Stimulated activated CD4-positive, alpha-beta T cell treated with anti-CD3 and anti-CD28 coated beads, Interleukin-12 subunit alpha, Interleukin-12 subunit beta, amount 100 ng/mL, for 48 hours (primary cell): Measurements from ENCODE around the gene KBTBD4.
A peak's percentile ranks its signal among the peaks of the same experiment; 100 is the strongest.
"Not testable (repeated sequence)": the region's sequence is repeated elsewhere in the genome, so short reads cannot be mapped to it uniquely, and the experiment has no call there.

Experiments used
- DNase-seq, 3 donors: peaks; one replicate each; pipeline ENCODE4 v3.0.0-alpha.2; 2020; ENCODE audit warnings: low read depth in 2 of 3, low spot score in 1 of 3

KBTBD4 gene

DNA sequence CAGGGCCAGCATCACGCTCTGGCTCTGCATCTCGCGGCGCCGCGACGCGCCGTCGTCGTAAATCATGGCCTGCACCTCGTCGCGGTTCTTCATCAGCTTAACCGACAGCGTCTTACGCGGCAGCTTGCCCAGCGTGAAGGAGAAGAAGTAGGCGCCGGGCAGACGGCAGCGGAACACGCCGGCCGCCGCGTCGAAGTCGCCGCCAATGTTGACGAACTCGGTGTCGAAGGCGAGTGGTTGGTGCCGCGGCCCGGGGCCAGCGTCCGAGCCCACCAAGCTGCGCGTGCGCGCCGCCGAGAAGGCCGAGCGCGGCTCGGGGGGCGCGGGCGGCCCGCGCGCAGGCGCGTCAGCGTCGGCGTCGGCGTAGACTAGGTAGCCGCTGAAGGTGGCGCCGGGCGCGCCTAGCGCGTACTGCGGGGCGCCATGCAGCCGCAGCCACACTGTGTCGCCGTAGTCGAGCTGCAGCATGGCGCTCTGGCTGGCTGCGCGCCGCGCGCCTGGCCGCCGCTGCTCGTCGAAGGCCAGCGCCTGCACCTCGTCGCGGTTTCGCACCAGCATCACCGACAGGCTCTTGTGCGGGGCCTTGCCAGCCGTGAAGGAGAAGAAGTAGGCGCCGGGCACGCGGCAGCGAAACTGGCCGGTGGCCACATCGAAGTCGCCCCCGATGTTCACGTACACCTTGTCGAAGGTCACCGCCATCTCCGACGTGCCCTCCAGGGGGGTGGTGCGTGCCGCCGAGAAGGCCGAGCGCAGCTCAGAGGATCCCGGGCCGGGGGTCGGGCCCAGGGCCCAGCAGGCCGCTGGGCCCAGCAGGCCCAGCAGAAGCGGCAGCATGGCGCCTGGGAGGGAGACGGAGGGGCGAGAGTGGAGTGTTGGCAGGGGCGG is 11.4 kb upstream of the KBTBD4 start:
- no peak for DNase-seq

DNA sequence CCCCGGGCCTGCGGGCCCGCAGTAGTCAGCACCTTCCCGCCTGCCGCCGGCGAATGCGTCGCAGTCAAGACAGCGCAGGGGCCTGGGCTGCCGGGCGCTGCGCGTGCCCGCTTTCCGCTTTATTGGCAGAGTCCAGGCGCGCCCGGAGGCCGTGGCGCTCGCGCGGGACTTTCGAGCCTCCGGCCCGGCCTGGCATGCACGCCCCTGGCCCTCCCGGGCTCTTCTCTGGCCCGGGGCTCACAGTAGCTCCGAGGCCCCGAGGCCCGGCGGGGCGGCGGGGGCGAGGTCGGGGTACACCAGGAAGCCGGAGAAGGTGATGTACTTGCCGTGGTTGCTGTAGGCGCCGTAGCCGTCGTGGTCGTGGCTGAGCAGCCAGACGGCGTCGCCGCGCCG is 10.8 kb upstream of the KBTBD4 start:
- no peak for DNase-seq

DNA sequence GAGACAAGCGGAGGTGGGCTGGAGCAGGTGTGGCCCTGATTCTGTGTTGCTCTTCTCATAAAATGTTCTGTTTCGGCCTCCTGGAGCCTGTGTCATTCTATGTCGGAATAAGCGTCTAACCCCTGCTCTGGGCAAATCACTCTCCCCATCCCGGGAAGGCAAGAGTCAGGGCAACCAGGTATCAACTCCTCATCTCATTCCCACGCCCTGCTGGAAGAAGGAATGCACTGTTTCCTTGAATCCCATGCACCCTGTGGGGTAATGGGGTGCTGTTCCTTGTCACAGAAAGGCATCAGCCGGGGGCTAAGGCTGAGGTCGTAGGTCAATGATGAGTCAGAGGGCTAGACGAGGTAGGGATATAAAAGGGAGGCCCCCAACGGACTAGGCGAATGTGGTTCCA is 10.3 kb upstream of the KBTBD4 start:
- DNase-seq, result no peak

DNA sequence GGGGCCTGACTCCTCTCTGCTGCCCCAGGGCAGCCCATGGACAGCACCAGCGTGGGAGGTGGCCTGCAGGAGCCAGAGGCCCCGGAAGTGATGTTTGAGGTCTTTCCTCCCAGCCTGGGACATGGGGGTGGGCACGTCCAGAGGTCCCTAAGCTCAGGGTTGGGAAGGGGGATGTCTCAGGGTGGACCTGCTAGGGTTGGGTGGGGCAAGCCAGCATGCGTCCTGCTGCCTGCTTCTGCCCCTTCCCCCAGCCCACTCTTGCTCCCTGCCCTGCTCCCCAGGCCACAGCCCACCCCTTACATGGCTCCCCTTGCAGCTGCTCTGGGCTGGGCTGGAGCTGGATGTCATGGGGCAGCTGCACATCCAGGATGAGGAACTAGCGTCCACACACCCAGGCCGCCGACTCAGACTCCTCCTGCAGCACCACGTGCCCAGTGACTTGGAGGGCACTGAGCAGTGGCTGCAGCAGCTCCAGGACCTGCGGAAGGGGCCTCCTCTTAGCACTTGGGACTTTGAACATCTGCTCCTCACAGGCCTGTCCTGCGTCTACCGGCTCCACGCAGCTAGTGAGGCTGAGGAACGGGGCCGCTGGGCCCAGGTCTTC is 9.1 kb upstream of the KBTBD4 start:
- no peak for DNase-seq

- DNase-seq, result no peak
Observed at GRCh38 chr11:47587039-47587716, 8.4 kb upstream of the KBTBD4 start.

- DNase-seq, result no peak
Observed at GRCh38 chr11:47586098-47586855, 7.5 kb upstream of the KBTBD4 start, which contains the start of gene FAM180B. Gene FAM180B (plus strand): TSS chr11:47586678. CDS start chr11:47586769, 91 bp downstream.

DNA sequence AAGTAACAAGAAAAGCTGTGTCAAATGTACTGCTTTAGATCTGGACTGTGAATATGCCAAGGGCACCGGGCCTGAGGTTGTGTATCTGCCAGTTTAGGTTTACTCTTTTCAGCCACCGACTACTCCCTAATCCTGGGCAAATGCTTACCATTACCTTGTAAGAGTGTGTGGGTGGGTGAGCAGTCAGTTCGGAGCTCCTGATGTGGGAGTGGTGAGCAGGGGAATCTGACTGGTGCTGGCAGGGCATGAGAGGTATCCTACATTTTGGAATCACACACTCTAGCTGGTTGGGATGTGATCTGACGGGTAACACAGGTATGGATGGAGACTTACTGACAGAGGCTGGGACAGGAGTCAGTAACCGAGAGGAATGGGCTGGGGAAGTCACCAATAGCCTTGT is 5.1 kb upstream of the KBTBD4 start:
- no peak for DNase-seq

DNA sequence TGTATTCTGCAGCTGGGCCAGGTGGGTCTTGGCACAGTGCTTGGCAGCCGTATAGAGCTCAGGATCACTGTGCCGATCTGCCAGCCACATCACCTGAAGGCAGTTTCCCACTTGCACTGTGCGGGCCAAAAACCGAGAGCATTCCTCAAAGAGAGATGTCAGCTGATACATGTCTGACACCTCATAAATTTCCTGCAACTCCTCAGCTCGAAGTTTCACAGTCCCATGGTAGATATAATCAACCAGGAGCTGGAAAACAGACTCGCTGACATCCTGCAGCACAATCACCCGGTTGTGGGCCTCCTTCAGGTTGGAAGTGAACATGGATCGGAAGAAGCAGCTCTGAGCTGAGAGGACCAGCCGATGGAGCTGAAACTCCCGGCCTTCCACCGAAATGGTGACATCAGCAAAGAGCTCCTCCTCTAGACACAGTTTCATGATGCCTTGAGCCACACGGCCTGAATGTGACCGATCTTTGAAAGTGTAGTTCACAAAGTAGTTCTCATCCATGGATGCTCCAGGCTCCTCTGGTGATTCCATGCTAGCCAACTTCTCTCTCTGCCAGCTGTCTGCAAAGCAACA is 1.2 kb downstream of the KBTBD4 start:
- no peak for DNase-seq

DNA sequence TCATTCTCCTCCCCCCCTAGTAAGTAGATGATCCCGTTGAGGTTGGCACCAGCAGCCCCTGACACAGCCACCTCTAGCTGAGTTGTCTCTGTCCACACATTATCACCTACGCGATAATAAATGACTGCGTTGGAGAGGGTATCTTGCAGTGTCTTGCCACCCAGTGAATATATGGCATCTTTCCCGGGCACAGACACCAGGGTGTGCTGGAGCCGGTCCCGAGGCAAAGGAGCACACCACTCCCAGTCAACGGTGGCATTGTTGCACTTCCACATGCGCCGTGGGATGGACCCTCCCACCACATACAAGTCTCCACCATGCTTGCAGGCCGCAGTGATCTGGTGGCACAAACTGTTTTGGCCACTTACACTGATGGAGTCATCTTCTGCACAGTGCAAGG is 5.4 kb downstream of the KBTBD4 start:
- DNase-seq, result no peak

- no peak for DNase-seq
Observed at GRCh38 chr11:47572715-47573255, 6.0 kb downstream of the KBTBD4 start.

DNA sequence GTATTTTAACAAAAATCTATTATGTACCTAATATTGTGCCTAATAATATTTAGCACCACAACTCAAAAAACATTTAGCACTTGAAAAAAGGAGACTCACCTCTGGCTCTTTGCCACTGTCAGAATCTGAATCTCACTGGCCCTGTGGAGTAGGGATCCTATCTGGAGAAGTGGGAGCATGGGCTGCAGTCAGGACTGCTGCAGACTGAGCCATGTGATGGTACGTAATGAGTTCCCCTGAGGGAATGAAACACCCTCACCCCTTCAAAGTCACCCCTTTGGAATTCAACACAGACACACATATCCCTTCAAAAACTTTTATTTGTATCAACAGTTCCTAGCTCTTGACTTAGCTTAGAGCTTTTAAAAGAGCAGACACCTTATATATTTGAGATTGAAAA is 6.9 kb downstream of the KBTBD4 start:
- no peak for DNase-seq

GRCh38 chr11:47571357-47571729 is 7.4 kb downstream of the KBTBD4 start:
- DNase-seq, result no peak

DNA sequence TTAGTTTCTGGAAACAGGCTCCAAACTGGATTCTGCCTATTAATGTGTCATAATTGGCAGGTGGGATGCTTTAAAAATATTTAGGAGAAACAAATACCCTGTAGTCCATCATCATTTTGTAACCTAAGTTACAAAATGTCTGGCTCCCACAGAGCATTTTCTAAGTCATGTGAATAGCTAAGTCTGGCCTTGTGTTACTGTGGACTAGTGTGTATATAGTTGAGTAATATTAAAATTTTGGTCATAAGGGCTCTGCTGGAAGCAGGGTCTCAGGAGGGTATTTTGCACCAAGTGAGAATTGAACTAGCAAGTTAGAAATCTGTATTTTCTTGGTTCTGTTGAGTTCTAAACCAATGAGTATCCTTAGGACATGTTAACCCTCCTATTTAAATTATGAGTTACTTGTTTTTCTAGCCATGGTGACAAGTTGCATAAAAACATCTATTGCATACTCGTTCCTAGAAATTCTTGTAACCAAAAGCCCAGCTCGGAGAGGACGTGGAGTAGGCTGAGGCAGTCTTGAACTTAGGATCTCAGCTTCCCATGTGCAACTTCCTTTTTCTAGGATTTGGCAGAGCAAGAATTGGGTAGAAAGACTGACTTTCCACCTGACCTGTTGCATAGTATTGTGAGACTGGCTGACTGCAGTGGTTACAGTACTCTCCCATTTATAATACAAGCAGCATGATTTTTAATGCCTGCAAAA is 8.0 kb downstream of the KBTBD4 start:
- DNase-seq, result no peak

GRCh38 chr11:47569646-47570045 is 9.1 kb downstream of the KBTBD4 start:
- DNase-seq, result no peak

DNA sequence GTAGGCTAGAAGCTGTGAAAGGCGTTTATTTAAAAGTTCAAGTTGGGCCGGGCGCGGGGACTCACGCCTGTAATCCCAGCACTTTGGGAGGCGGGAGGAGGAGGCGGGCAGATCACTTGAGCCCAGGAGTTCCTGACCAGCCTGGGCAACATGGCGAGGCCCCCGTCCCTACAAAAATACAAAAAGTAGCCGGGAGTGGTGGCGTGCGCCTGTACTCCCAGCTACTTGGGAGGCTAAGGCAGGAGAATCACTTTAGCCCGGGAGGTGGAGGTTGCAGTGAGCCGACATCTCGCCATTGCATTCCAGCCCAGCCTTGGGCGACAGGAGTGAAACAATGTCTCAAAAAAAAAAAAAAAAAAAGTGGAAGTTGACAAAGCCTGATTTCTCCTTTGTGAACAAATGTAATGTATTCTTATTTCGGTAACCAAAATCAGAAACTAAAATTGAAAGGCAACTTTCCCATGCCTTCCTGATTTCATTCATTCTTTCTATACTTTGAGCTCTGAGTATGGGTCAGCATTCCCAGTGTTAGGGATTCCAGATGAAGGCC is 12.5 kb downstream of the KBTBD4 start:
- DNase-seq, result no peak

GRCh38 chr11:47565340-47566148 is 13.2 kb downstream of the KBTBD4 start, which contains the start of gene PTPMT1:
Gene PTPMT1 (plus strand): TSS chr11:47565599. CDS start chr11:47565623, 24 bp downstream.
- DNase-seq, result peak; percentile 37 to 67 (median 50)

DNA sequence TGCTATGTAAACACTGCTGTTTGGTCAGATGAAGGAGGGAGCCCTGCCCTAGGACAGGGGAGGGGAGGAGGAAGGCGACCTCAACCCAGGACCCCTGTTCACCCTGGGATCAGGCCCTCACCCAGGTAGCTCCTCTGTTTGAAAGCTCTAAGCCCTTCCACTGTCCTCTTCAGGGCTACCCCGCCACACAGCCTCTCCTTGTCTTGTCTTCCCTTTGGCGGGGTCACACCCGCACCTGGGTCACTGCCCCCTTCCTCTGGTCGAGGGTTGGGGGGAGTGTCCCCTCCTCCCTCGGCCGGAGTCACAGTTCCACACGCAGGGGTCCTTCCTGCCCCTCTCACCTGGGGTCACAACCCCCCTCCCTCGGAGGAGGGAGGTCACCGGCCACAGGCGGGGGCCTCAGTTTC is 13.8 kb downstream of the KBTBD4 start:
- no peak for DNase-seq

DNA sequence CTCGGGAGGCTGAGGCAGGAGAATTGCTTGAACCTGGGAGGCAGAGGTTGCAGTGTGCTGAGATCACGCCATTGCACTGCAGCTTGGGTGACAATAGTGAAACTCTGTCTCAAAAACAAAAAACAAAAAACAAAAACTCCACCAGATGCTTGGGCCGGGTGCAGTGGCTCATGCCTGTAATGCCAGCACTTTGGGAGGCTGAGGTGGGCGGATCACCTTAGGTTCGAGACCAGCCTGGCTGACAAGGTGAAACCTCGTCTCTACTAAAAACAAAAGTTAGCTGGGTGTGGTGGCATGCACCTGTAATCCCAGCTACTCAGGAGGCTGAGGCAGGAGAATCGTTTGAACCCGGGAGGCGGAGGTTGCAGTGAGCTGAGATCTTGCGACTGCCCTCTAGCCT is 14.4 kb downstream of the KBTBD4 start:
- DNase-seq, result not testable (repeated sequence)

GRCh38 chr11:47562393-47562792 is 16.4 kb downstream of the KBTBD4 start:
- DNase-seq, result not testable (repeated sequence)
